ENCODE results near the gene PEAR1. TPM values are rescaled to one million over a fixed set of nuclear protein-coding genes. Genes with fewer than 3 reads are reported as not detected.

The PEAR1 gene
- total RNA-seq, 1 donor from 2014 or later: 50.7 TPM

GRCh38 chr1:156948708-156949107 is 55.2 kb downstream of the PEAR1 start:
- no peak for DNase-seq (ENCODE audit: low spot score)
- Mint-ChIP-seq H3K4me3 (ENCODE audit: unreplicated experiment) (no peak overlapping the region), H3K27ac (ENCODE audit: unreplicated experiment) (no peak overlapping the region), H3K27me3 (ENCODE audit: unreplicated experiment) (peaks cover 12% of the 10 kb centered on the region), H3K9me3 (ENCODE audit: unreplicated experiment) (no peaks in the 10 kb centered on the region), H3K36me3 (ENCODE audit: low read depth, unreplicated experiment) (peaks cover 51% of the 10 kb centered on the region), H3K4me1 (ENCODE audit: unreplicated experiment) (peaks cover 3% of the 10 kb centered on the region)
- TF ChIP-seq CTCF (IDR thresholded peaks at IDR 0.05; ENCODE audit: unreplicated experiment): peak; percentile 46

- DNase-seq (ENCODE audit: low spot score): no peak
- peaks cover 3% of the 10 kb centered on the region for H3K4me1 Mint-ChIP-seq (ENCODE audit: unreplicated experiment)
- peaks cover 12% of the 10 kb centered on the region for H3K27me3 Mint-ChIP-seq (ENCODE audit: unreplicated experiment)
- no peak overlapping the region for H3K4me3 Mint-ChIP-seq (ENCODE audit: unreplicated experiment)
- no peak overlapping the region for H3K27ac Mint-ChIP-seq (ENCODE audit: unreplicated experiment)
- no peaks in the 10 kb centered on the region for H3K9me3 Mint-ChIP-seq (ENCODE audit: unreplicated experiment)
- no peak for TF ChIP-seq CTCF (IDR thresholded peaks at IDR 0.05; ENCODE audit: unreplicated experiment)
- peaks cover 49% of the 10 kb centered on the region for H3K36me3 Mint-ChIP-seq (ENCODE audit: low read depth, unreplicated experiment)
Observed at GRCh38 chr1:156949127-156949526, 55.6 kb downstream of the PEAR1 start.

GRCh38 chr1:156951371-156951770 is 57.9 kb downstream of the PEAR1 start:
- TF ChIP-seq CTCF (IDR thresholded peaks at IDR 0.05; ENCODE audit: unreplicated experiment): no peak
- H3K9me3 Mint-ChIP-seq (ENCODE audit: unreplicated experiment): no peaks in the 10 kb centered on the region
- no peak for DNase-seq (ENCODE audit: low spot score)
- peaks cover 3% of the 10 kb centered on the region for H3K4me1 Mint-ChIP-seq (ENCODE audit: unreplicated experiment)
- H3K4me3 Mint-ChIP-seq (ENCODE audit: unreplicated experiment): peak overlapping the region; percentile 7
- H3K27ac Mint-ChIP-seq (ENCODE audit: unreplicated experiment): peak overlapping the region; percentile 2
- peaks cover 9% of the 10 kb centered on the region for H3K27me3 Mint-ChIP-seq (ENCODE audit: unreplicated experiment)
- H3K36me3 Mint-ChIP-seq (ENCODE audit: low read depth, unreplicated experiment): peaks cover 44% of the 10 kb centered on the region

DNA sequence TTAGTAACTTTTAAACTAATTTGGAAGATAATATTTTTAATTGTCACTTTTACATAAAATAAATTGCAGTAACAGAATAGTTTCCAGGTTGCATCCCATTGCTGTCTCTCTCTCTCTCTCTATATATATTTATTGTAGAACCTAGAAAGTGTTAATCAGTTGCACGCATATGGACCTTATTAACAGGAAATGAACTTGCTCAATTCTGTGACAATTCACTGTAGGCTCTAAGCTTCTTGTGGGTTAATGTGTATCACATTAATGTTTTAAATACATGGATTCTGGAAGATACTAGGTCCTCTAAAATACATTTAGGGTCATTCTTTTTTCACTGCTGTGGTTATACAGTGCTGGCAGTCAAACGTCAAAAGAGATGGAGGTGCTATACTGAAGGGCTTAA is 60.1 kb downstream of the PEAR1 start:
- Mint-ChIP-seq H3K4me1 (ENCODE audit: unreplicated experiment) (peaks cover 8% of the 10 kb centered on the region), H3K4me3 (ENCODE audit: unreplicated experiment) (no peak overlapping the region), H3K9me3 (ENCODE audit: unreplicated experiment) (no peaks in the 10 kb centered on the region), H3K36me3 (ENCODE audit: low read depth, unreplicated experiment) (peaks cover 51% of the 10 kb centered on the region), H3K27ac (ENCODE audit: unreplicated experiment) (no peak overlapping the region), H3K27me3 (ENCODE audit: unreplicated experiment) (peaks cover 9% of the 10 kb centered on the region)
- no peak for DNase-seq (ENCODE audit: low spot score)
- TF ChIP-seq CTCF (IDR thresholded peaks at IDR 0.05; ENCODE audit: unreplicated experiment): no peak

- Mint-ChIP-seq H3K36me3 (ENCODE audit: low read depth, unreplicated experiment) (peaks cover 62% of the 10 kb centered on the region), H3K4me1 (ENCODE audit: unreplicated experiment) (peaks cover 21% of the 10 kb centered on the region), H3K9me3 (ENCODE audit: unreplicated experiment) (no peaks in the 10 kb centered on the region), H3K27ac (ENCODE audit: unreplicated experiment) (no peak overlapping the region), H3K27me3 (ENCODE audit: unreplicated experiment) (peaks cover 11% of the 10 kb centered on the region), H3K4me3 (ENCODE audit: unreplicated experiment) (no peak overlapping the region)
- no peak for DNase-seq (ENCODE audit: low spot score)
- TF ChIP-seq CTCF (IDR thresholded peaks at IDR 0.05; ENCODE audit: unreplicated experiment): no peak
Observed at GRCh38 chr1:156956333-156956732, 62.8 kb downstream of the PEAR1 start.

Data from endothelial cell (in vitro differentiated cells).